ENCODE results near the gene FKTN. TPM values are rescaled to one million over a fixed set of nuclear protein-coding genes. Genes with fewer than 3 reads are reported as not detected.

The FKTN gene
- total and polyA plus RNA-seq, 9 of the 15 experiments (the other 6 are each of a cell fraction or from before 2014, with no cell fraction given): 5.4 to 16.3 (median 10.4) TPM

DNA sequence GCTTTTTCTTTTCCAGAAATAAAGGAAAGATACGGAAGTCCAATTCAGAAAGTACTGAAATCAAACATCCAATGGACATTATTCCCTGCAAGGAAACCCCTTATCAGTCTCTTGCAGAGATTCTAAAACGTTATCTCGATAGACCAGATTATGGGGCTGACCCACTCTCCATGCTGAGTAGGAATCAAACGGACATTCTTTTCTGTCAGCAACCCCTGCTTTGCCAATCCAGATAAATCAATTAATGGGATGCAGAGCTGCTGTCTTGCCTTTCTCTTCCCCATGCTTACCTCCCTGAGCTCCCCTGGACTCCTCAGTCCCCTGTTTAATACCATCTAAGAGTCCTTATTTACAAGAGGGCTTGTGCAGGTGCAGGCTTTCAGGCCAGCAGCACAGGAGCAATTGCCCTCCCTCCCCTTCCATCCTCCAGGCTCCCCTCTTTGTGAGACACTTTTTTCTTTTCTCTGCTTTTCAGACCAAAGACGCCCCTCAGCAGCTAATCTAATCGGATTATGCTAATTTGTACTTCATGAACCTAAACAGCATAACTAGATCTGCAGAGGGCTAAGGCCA lies 118.5 kb downstream of the FKTN start (continued):
- TF ChIP-seq SMAD3 (CRISPR knock-in tag; conservative IDR thresholded peaks at IDR 0.05): no peak
- no peak for TF ChIP-seq NR1H2 (CRISPR knock-in tag; IDR thresholded peaks at IDR 0.05)
- peak; percentile 50; the same call in 1 of the 2 replicates for TF ChIP-seq DMBX1 (CRISPR knock-in tag; IDR thresholded peaks at IDR 0.05; ENCODE audit: borderline replicate concordance)
- TF ChIP-seq ETV5 (CRISPR knock-in tag; IDR thresholded peaks at IDR 0.05; ENCODE audit: low read depth): no peak
- TF ChIP-seq RBM17 (IDR thresholded peaks at IDR 0.05; ENCODE audit: borderline replicate concordance, low read depth, low read length): no peak
- TF ChIP-seq NELFE (IDR thresholded peaks at IDR 0.05; ENCODE audit: insufficient read depth, insufficient read length): no peak
- TF ChIP-seq POLR2H (tag; IDR thresholded peaks at IDR 0.05; ENCODE audit: low read depth): no peak
- peak; percentile 96 for TF ChIP-seq ARID1B (IDR thresholded peaks at IDR 0.05)
- TF ChIP-seq ZNF282 (CRISPR knock-in tag; IDR thresholded peaks at IDR 0.05): no peak
- TF ChIP-seq, protein P1, sequence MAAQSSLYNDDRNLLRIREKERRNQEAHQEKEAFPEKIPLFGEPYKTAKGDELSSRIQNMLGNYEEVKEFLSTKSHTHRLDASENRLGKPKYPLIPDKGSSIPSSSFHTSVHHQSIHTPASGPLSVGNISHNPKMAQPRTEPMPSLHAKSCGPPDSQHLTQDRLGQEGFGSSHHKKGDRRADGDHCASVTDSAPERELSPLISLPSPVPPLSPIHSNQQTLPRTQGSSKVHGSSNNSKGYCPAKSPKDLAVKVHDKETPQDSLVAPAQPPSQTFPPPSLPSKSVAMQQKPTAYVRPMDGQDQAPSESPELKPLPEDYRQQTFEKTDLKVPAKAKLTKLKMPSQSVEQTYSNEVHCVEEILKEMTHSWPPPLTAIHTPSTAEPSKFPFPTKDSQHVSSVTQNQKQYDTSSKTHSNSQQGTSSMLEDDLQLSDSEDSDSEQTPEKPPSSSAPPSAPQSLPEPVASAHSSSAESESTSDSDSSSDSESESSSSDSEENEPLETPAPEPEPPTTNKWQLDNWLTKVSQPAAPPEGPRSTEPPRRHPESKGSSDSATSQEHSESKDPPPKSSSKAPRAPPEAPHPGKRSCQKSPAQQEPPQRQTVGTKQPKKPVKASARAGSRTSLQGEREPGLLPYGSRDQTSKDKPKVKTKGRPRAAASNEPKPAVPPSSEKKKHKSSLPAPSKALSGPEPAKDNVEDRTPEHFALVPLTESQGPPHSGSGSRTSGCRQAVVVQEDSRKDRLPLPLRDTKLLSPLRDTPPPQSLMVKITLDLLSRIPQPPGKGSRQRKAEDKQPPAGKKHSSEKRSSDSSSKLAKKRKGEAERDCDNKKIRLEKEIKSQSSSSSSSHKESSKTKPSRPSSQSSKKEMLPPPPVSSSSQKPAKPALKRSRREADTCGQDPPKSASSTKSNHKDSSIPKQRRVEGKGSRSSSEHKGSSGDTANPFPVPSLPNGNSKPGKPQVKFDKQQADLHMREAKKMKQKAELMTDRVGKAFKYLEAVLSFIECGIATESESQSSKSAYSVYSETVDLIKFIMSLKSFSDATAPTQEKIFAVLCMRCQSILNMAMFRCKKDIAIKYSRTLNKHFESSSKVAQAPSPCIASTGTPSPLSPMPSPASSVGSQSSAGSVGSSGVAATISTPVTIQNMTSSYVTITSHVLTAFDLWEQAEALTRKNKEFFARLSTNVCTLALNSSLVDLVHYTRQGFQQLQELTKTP (IDR thresholded peaks at IDR 0.05; ENCODE audit: low read depth in 1 of 2, partially characterized antibody in 2 of 2): peak in 1 of 2 experiments; percentile 47
- peak; percentile 29; the same call in 1 of the 2 replicates for TF ChIP-seq JUN (IDR thresholded peaks at IDR 0.05; ENCODE audit: borderline replicate concordance, low read depth, low read length)
- no peak for TF ChIP-seq JUN (CRISPR knock-in tag; IDR thresholded peaks at IDR 0.05; ENCODE audit: borderline replicate concordance)
- no peak for TF ChIP-seq ZNF507 (tag; conservative IDR thresholded peaks at IDR 0.05)
- TF ChIP-seq TOE1 (IDR thresholded peaks at IDR 0.05; ENCODE audit: borderline replicate concordance): no peak
- no peak for TF ChIP-seq TOE1 (CRISPR knock-in tag; IDR thresholded peaks at IDR 0.05; ENCODE audit: borderline replicate concordance, low read depth)
- TF ChIP-seq, protein P2, sequence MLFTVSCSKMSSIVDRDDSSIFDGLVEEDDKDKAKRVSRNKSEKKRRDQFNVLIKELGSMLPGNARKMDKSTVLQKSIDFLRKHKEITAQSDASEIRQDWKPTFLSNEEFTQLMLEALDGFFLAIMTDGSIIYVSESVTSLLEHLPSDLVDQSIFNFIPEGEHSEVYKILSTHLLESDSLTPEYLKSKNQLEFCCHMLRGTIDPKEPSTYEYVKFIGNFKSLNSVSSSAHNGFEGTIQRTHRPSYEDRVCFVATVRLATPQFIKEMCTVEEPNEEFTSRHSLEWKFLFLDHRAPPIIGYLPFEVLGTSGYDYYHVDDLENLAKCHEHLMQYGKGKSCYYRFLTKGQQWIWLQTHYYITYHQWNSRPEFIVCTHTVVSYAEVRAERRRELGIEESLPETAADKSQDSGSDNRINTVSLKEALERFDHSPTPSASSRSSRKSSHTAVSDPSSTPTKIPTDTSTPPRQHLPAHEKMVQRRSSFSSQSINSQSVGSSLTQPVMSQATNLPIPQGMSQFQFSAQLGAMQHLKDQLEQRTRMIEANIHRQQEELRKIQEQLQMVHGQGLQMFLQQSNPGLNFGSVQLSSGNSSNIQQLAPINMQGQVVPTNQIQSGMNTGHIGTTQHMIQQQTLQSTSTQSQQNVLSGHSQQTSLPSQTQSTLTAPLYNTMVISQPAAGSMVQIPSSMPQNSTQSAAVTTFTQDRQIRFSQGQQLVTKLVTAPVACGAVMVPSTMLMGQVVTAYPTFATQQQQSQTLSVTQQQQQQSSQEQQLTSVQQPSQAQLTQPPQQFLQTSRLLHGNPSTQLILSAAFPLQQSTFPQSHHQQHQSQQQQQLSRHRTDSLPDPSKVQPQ (CRISPR knock-in tag; IDR thresholded peaks at IDR 0.05; ENCODE audit: borderline replicate concordance): no peak
- no peak for TF ChIP-seq TEAD2 (tag; IDR thresholded peaks at IDR 0.05)
- TF ChIP-seq RUNX1 (IDR thresholded peaks at IDR 0.05; ENCODE audit: low read depth): no peak
- TF ChIP-seq TCF3 (CRISPR knock-in tag; IDR thresholded peaks at IDR 0.05): peak; percentile 88
- no peak for TF ChIP-seq PTBP1 (IDR thresholded peaks at IDR 0.05; ENCODE audit: low read depth, low read length)
- TF ChIP-seq ZNF75A (CRISPR knock-in tag; IDR thresholded peaks at IDR 0.05): no peak
- no peak for TF ChIP-seq ZNF316 (IDR thresholded peaks at IDR 0.05)
- TF ChIP-seq CTBP1 (IDR thresholded peaks at IDR 0.05; ENCODE audit: borderline replicate concordance): peak; percentile 59; the same call in 1 of the 2 replicates
- peak; percentile 75; the same call in 1 of the 2 replicates for TF ChIP-seq HDAC2 (IDR thresholded peaks at IDR 0.05)
- peak; percentile 86 for TF ChIP-seq CBFA2T2 (conservative IDR thresholded peaks at IDR 0.05)
